ENCODE measurements around the gene NOTCH1.

The NOTCH1 gene

GRCh38 chr9:136525841-136526499, 19.9 kb downstream of the NOTCH1 start:
- no peak overlapping the region for H3K4me2 ChIP-seq (ENCODE audit: low read depth, low read length)

GRCh38 chr9:136525207-136525606, 20.6 kb downstream of the NOTCH1 start:
- H3K36me3 ChIP-seq (replicated peaks; ENCODE audit: insufficient read depth, low read length): no peaks in the 10 kb centered on the region
- H2AFZ ChIP-seq (ENCODE audit: low read length): no peak overlapping the region
- H3K9me2 ChIP-seq (replicated peaks; ENCODE audit: insufficient read depth, low read length): no peaks in the 10 kb centered on the region
- no peak overlapping the region for H3K4me3 ChIP-seq (ENCODE audit: low read length)
- H3F3A ChIP-seq (ENCODE audit: insufficient read depth, low read length): no peaks in the 10 kb centered on the region
- H3K4me2 ChIP-seq (ENCODE audit: low read depth, low read length): no peak overlapping the region
- no peak overlapping the region for H3K27ac ChIP-seq (ENCODE audit: low read length)
- H4K20me1 ChIP-seq (ENCODE audit: insufficient read depth, low read length): no peaks in the 10 kb centered on the region
- H3K79me2 ChIP-seq (ENCODE audit: low read length): peaks cover 57% of the 10 kb centered on the region
- H3K4me1 ChIP-seq (ENCODE audit: low read length): no peaks in the 10 kb centered on the region
- H3K27me3 ChIP-seq (replicated peaks; ENCODE audit: insufficient read depth, low read length): no peaks in the 10 kb centered on the region
- no peak for DNase-seq
- no peaks in the 10 kb centered on the region for H3K9me3 ChIP-seq (replicated peaks; ENCODE audit: insufficient read depth, low read length)
- TF ChIP-seq EZH2phosphoT487 (IDR thresholded peaks at IDR 0.05; ENCODE audit: low read length) (no peak), EZH2 (optimal IDR thresholded peaks at IDR 0.05; ENCODE audit: low read depth, low read length) (no peak)
- TF ChIP-seq, protein P1, sequence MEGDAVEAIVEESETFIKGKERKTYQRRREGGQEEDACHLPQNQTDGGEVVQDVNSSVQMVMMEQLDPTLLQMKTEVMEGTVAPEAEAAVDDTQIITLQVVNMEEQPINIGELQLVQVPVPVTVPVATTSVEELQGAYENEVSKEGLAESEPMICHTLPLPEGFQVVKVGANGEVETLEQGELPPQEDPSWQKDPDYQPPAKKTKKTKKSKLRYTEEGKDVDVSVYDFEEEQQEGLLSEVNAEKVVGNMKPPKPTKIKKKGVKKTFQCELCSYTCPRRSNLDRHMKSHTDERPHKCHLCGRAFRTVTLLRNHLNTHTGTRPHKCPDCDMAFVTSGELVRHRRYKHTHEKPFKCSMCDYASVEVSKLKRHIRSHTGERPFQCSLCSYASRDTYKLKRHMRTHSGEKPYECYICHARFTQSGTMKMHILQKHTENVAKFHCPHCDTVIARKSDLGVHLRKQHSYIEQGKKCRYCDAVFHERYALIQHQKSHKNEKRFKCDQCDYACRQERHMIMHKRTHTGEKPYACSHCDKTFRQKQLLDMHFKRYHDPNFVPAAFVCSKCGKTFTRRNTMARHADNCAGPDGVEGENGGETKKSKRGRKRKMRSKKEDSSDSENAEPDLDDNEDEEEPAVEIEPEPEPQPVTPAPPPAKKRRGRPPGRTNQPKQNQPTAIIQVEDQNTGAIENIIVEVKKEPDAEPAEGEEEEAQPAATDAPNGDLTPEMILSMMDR (IDR thresholded peaks at IDR 0.05; ENCODE audit: low read length): no peak
- H3K9ac ChIP-seq (ENCODE audit: low read length): no peak overlapping the region

More at GRCh38 chr9:136525841-136526499, 19.9 kb downstream of the NOTCH1 start:
- Histone ChIP-seq H3K9me3 (replicated peaks; ENCODE audit: insufficient read depth, low read length) (no peaks in the 10 kb centered on the region), H3K4me1 (ENCODE audit: low read length) (no peaks in the 10 kb centered on the region), H3F3A (ENCODE audit: insufficient read depth, low read length) (no peaks in the 10 kb centered on the region), H2AFZ (ENCODE audit: low read length) (no peak overlapping the region), H3K27me3 (replicated peaks; ENCODE audit: insufficient read depth, low read length) (no peaks in the 10 kb centered on the region), H3K79me2 (ENCODE audit: low read length) (peaks cover 64% of the 10 kb centered on the region), H3K36me3 (replicated peaks; ENCODE audit: insufficient read depth, low read length) (no peaks in the 10 kb centered on the region), H4K20me1 (ENCODE audit: insufficient read depth, low read length) (no peaks in the 10 kb centered on the region), H3K4me3 (ENCODE audit: low read length) (no peak overlapping the region), H3K9ac (ENCODE audit: low read length) (no peak overlapping the region), H3K27ac (ENCODE audit: low read length) (no peak overlapping the region), H3K9me2 (replicated peaks; ENCODE audit: insufficient read depth, low read length) (no peaks in the 10 kb centered on the region)
- no peak for DNase-seq
- TF ChIP-seq, protein P1 (IDR thresholded peaks at IDR 0.05; ENCODE audit: low read length): no peak
- TF ChIP-seq EZH2phosphoT487 (IDR thresholded peaks at IDR 0.05; ENCODE audit: low read length) (no peak), EZH2 (optimal IDR thresholded peaks at IDR 0.05; ENCODE audit: low read depth, low read length) (no peak)

GRCh38 chr9:136522314-136523237, 23.3 kb downstream of the NOTCH1 start:
- TF ChIP-seq EZH2phosphoT487 (IDR thresholded peaks at IDR 0.05; ENCODE audit: low read length) (no peak), EZH2 (optimal IDR thresholded peaks at IDR 0.05; ENCODE audit: low read depth, low read length) (no peak)
- TF ChIP-seq, protein P1 (IDR thresholded peaks at IDR 0.05; ENCODE audit: low read length): no peak
- Histone ChIP-seq H3K4me3 (ENCODE audit: low read length) (no peak overlapping the region), H3K4me2 (ENCODE audit: low read depth, low read length) (no peak overlapping the region), H3F3A (ENCODE audit: insufficient read depth, low read length) (no peaks in the 10 kb centered on the region), H3K9me3 (replicated peaks; ENCODE audit: insufficient read depth, low read length) (no peaks in the 10 kb centered on the region), H3K9me2 (replicated peaks; ENCODE audit: insufficient read depth, low read length) (no peaks in the 10 kb centered on the region), H3K79me2 (ENCODE audit: low read length) (peaks cover 32% of the 10 kb centered on the region), H3K27me3 (replicated peaks; ENCODE audit: insufficient read depth, low read length) (no peaks in the 10 kb centered on the region), H3K36me3 (replicated peaks; ENCODE audit: insufficient read depth, low read length) (no peaks in the 10 kb centered on the region), H3K27ac (ENCODE audit: low read length) (no peak overlapping the region), H4K20me1 (ENCODE audit: insufficient read depth, low read length) (no peaks in the 10 kb centered on the region), H3K4me1 (ENCODE audit: low read length) (no peaks in the 10 kb centered on the region), H2AFZ (ENCODE audit: low read length) (no peak overlapping the region), H3K9ac (ENCODE audit: low read length) (no peak overlapping the region)
- DNase-seq: no peak
